Peyer's patch (tissue), 4 donors: ENCODE results near the gene MAOB.

Experiments
- CTCF ChIP-seq, 6 experiments: fragments of 450-650 bp in 4 of 6; fragments of 200-600 bp in 2 of 6; sonication (generic) in 1 of 6; IDR thresholded peaks; one replicate each; pipeline ENCODE4 v1.5.1; 2017 to 2019; ENCODE audit warnings: antibody characterized with exemption in 6 of 6, mild to moderate bottlenecking in 3 of 6, moderate library complexity in 1 of 6
- POLR2A ChIP-seq, 2 donors: fragments of 450-650 bp; IDR thresholded peaks; one replicate each; pipeline ENCODE4 v1.5.1; 2017; ENCODE audit warnings: antibody characterized with exemption in 2 of 2, mild to moderate bottlenecking in 2 of 2, moderate library complexity in 2 of 2

GRCh38 chrX:43734444-43734843 is 147.8 kb downstream of the MAOB start:
- TF ChIP-seq POLR2A (IDR thresholded peaks at IDR 0.05), result no peak
- TF ChIP-seq CTCF (IDR thresholded peaks at IDR 0.05), result no peak
